Erythroblast (primary cell): Measurements from ENCODE around the gene ALDH1A2.

Experiments used
- GATA1 ChIP-seq: IDR thresholded peaks from 2 replicates; pipeline ENCODE4 v1.6.1; 2011; ENCODE audit warnings: low read depth, mild to moderate bottlenecking, control low read depth, low read length, moderate library complexity
- POLR2A ChIP-seq: IDR thresholded peaks from 2 replicates; pipeline ENCODE4 v1.6.1; 2011; ENCODE audit warnings: mild to moderate bottlenecking, low read length

GRCh38 chr15:57961919-57962318, 103.6 kb downstream of the ALDH1A2 start:
- TF ChIP-seq POLR2A: no peak
- no peak for TF ChIP-seq GATA1
